ENCODE data around the gene OR1F1.

- TF ChIP-seq POLR2A (IDR thresholded peaks at IDR 0.05) (no peak), CTCF (IDR thresholded peaks at IDR 0.05) (no peak)
These were observed 38.8 kb upstream of the OR1F1 start for GRCh38 chr16:3149193-3149530.
